Activated CD8-positive, alpha-beta memory T cell treated with anti-CD3 and anti-CD28 coated beads, Interleukin-2, amount 50 U/mL, for 1 hour (primary cell): ENCODE data around the gene SNX14.

Experiments used
- DNase-seq: peaks from one replicate; pipeline ENCODE4 v3.0.0-alpha.2; 2020; ENCODE audit errors: extremely low read depth

SNX14 gene

GRCh38 chr6:85464722-85465150, 128.9 kb downstream of the SNX14 start:
- no peak for DNase-seq

- DNase-seq, result no peak
These were observed 129.4 kb downstream of the SNX14 start for GRCh38 chr6:85464260-85464644.

- DNase-seq, result no peak
These were observed 129.9 kb downstream of the SNX14 start for GRCh38 chr6:85463621-85464259.

- no peak for DNase-seq
These were observed 131.0 kb downstream of the SNX14 start for GRCh38 chr6:85462673-85463072.

- DNase-seq, result no peak
These were observed 131.9 kb downstream of the SNX14 start for GRCh38 chr6:85461798-85462170.

GRCh38 chr6:85460921-85461797, 132.5 kb downstream of the SNX14 start:
- no peak for DNase-seq

GRCh38 chr6:85460154-85460920, 133.3 kb downstream of the SNX14 start:
- DNase-seq, result no peak

GRCh38 chr6:85459224-85459901, 134.3 kb downstream of the SNX14 start:
- no peak for DNase-seq

- DNase-seq, result no peak
These were observed 134.9 kb downstream of the SNX14 start for GRCh38 chr6:85458782-85459181.

- DNase-seq, result no peak
These were observed 135.5 kb downstream of the SNX14 start for GRCh38 chr6:85458184-85458583.

GRCh38 chr6:85456782-85457181, 136.9 kb downstream of the SNX14 start:
- no peak for DNase-seq
